Left hindlimb (tissue), 1 donor: ENCODE data around the gene NXNL1.
"Not testable (repeated sequence)": the region's sequence is repeated elsewhere in the genome, so short reads cannot be mapped to it uniquely, and the experiment has no call there.

ENCODE experiments used
- DNase-seq: peaks from one replicate; pipeline ENCODE4 v3.0.0-alpha.2; 2018

The NXNL1 gene, protein sequence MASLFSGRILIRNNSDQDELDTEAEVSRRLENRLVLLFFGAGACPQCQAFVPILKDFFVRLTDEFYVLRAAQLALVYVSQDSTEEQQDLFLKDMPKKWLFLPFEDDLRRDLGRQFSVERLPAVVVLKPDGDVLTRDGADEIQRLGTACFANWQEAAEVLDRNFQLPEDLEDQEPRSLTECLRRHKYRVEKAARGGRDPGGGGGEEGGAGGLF

DNA sequence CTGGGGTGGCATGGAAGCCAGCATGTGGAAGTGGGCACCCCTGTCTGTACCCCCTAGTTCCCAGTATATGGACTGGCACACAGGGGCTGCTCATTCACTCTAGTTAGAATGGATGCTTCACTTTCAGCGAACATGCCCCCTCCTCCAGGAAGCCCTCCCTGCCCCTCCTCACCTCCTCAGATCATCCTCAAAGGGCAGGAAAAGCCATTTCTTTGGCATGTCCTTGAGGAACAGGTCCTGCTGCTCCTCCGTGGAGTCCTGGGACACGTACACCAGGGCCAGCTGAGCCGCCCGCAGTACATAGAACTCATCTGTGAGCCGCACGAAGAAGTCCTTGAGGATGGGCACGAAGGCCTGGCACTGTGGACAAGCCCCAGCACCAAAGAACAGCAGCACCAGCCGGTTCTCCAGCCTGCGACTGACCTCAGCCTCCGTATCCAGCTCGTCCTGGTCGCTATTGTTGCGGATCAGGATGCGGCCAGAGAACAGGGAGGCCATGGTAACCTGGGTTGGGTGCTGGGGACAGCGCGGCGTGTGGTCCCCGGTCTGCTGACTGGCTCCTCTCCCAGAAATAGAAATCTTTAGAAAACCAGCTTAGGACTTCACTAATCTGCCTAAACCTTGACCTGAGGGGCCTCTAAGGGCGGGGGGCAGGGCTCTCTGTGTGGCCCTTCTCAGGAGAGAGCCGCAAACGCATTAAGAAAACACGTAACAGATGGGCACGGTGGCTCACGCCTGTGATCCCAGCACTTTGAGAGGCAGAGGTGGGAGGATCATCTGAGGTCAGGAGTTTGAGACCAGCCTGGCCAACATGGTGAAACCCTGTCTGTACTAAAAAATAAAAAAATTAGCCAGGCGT is at the start of gene NXNL1:
Gene NXNL1, minus strand, starts transcription at position 555 of the 859 bp plus-strand sequence. Its CDS starts 57 bp downstream, at position 498.
- no peak for DNase-seq

DNA sequence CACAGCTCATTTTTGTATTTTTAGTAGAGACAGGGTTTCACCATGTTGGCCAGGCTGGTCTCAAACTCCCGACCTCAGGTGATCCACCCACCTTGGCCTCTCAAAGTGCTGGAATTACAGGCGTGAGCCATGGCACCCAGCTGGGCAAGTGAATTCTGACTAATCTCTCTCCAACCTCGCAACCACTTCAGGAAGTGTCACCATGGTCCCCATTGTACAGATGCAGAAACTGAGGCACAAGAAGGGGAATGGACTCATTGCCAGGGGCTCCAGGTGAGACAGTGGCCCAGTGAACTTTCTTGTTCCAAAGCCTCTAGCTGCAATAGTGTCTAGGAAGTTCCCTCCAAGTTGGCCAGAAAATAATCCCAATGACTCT is 47.8 kb upstream of the NXNL1 start:
- not testable (repeated sequence) for DNase-seq

- DNase-seq, result no peak
These were observed 46.0 kb upstream of the NXNL1 start for GRCh38 chr19:17506745-17507144.

- no peak for DNase-seq
These were observed 44.5 kb upstream of the NXNL1 start for GRCh38 chr19:17505223-17505622.

DNA sequence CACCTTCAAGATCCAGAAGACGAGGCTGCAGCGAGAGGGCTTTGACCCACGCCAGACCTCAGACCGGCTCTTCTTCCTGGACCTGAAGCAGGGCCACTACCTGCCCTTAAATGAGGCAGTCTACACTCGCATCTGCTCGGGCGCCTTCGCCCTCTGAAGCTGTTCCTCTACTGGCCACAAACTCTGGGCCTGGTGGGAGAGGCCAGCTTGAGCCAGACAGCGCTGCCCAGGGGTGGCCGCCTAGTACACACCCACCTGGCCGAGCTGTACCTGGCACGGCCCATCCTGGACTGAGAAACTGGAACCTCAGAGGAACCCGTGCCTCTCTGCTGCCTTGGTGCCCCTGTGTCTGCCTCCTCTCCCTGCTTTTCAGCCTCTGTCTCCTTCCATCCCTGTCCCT is 43.7 kb upstream of the NXNL1 start:
- DNase-seq, result no peak

GRCh38 chr19:17504030-17504429 is 43.3 kb upstream of the NXNL1 start:
- DNase-seq, result no peak

GRCh38 chr19:17503240-17503639 is 42.5 kb upstream of the NXNL1 start:
- DNase-seq, result no peak

- no peak for DNase-seq
These were observed 39.9 kb upstream of the NXNL1 start for GRCh38 chr19:17500447-17501198.

- no peak for DNase-seq
These were observed 39.1 kb upstream of the NXNL1 start for GRCh38 chr19:17499648-17500446.

- DNase-seq, result not testable (repeated sequence)
These were observed 38.3 kb upstream of the NXNL1 start for GRCh38 chr19:17499025-17499424.

GRCh38 chr19:17497149-17497798 is 36.5 kb upstream of the NXNL1 start:
- DNase-seq, result no peak

DNA sequence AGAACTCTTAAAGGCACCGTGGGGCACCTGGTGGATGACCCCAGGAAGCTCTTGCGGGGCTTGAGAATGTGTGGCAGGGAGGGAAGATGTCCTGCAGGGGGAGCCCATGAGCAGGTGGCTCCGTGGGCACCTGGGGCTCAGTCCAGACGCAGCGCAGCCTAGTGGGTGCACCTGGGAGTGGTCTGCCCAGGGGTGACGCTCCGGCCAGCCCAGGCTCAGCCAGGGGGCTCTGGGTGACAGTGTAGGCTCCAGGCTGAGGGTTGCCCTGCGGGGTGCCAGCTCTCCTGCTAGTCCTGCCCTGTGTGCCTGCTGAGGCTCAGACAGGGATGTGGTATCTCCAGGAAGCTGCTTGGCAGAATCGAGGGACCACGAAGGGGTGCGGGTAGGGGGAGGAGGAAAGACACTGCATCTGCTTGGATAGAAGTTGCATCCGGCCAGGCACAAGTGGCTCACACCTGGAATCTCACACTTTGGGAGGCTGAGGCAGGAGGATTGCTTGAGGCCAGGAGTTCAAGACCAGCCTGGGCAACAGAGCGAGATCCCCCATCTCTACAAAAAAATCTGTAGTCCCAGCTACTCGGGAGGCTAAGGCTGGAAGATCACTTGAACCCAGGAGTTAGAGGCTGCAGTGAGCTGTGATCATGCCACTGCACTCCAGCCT is 35.7 kb upstream of the NXNL1 start:
- peak; percentile 57 for DNase-seq

DNA sequence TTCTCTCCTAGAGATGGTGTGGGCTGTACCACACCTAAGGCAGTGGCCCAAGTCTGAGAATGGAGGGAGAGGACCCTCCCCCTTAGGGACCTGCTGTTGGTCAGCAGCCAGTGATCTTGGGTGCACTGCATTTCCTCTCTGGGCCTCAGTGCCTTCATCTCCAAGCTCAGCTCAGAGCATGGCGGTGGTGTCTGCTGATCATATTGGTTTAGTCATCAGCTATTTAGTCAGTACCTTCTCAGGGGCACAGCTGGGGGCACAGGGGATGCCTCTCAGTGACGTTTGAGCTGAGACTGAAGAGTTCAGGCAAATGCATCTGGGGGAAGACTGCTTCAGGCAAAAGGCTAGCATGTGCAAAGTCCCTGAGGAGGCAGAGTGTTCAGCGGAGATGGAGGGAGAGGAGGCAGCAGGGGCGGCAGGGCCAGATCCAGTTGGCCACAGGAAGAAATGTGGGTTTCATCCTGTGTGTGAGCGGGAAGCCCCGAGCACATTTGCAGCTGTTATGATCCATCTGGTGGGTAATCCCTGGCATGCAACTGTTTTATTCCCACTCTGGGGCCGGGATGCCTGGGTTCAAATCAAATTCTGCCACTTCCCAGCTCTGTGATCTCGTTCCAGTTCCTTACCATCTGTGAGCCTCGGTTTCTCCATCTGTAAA is 35.0 kb upstream of the NXNL1 start:
- no peak for DNase-seq

DNA sequence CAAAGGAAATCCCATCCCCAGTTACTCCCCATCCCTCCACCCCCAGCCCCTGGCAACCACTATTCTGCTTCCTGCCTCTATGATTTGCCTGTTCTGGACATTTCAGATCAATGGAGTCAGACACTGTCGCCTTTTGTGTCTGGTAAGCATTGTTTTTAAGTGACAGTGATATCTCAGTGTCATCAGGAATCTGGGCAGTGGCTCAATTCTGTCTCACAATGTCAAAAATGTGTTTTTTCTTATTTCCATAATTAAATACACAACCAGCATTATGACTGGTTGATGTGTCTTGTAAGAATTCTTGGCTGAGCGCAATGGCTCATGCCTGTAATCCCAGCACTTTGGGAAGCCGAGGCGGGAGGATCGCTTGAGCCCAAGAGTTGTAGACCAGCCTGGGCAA is 30.6 kb upstream of the NXNL1 start:
- DNase-seq, result no peak

DNA sequence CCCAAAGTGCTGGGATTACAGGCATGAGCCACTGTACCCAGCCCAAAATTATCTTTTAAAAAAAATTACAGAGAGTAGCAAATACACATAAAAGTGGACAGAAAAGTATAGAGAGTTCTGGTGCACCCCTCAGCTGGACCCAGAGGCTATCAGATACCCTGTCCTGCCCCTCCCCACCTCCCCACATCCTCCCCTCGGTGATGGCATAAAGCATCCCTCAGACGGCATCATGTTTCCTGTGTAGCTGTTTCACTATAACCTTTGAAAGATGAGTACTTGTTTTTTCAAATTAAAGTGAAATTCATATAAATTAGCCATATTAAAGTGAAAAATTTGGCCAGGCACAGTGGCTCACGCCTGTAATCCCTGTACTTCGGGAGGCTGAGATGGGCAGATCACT is 29.7 kb upstream of the NXNL1 start:
- no peak for DNase-seq

DNA sequence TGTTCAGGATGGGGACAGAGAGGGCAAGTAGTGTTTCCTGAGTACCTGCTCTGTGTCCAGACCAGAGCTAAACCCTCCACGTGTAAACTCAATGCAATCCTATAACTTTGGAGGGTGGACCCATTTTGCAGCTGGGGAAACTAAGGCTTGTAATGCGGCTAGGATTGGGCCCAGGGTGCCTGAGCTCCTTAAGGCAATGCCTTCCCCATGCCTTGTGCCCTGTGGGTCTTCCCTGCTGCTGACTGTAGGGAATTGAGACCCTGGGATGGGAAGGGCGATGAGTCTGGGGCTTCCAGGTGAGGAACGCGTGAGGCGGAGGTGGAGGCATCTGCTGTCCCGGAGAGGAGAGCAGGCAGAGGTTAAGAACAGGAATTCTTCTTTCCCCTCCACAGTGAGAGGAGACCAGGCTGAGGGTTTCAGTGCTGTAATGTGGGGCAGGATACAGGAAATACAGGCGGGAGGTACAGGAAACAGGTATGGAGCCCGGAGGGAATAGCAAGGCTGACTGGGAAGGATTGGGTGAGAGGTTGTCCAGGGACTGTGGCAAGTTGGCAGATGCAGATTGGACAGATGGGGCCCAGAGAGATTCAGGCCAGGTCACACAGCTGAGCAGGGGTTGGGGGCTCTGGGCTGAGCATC is 28.8 kb upstream of the NXNL1 start:
- DNase-seq, result no peak

- DNase-seq, result peak; percentile 68
These were observed 28.1 kb upstream of the NXNL1 start for GRCh38 chr19:17488593-17489391.

DNA sequence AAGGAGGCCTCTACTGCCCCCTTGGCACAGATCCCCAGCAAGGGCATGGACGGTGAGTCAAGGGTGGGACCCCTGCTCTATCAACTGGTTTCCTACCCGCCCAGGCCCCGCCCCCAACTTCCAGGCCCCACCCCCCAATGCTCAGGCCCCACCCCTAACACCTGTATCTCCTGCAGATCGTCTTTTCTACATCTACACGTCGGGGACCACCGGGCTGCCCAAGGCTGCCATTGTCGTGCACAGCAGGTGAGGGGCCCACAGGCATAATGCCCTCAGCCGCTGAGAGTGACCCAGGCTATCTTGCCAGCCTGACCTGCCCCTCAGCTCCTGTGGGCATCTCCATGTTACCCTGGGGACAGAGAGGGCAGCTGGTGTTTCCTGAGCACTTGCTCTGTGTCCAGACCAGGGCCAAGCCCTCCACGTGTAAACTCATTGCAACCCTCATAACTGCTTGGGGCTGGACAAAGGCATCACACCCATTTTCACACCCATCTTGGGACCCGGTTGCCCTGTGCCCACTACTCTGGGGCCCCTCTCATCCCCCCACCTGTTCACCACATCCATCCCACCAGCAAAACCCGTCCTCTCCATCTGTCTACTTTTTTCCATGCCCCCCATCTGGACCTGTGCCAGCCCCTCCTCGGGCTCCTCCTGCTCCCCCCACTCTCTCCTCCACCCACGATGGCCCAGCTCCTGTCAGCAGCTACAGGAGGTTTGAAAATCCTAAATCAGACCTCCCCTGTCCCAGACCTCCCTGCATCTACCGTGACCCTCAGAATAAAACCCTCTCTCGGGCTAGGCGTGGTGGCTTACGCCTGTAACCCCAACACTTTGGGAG is 26.8 kb upstream of the NXNL1 start:
- DNase-seq, result no peak
